B cell (primary cell): ENCODE data around the gene EFCAB10.

ENCODE experiments used
- CTCF ChIP-seq: fragments of 200-600 bp; IDR thresholded peaks from one replicate; pipeline ENCODE4 v1.8.0; 2022; ENCODE audit warnings: antibody characterized with exemption, mild to moderate bottlenecking
- EZH2 ChIP-seq: IDR thresholded peaks from 2 replicates; pipeline ENCODE4 v1.6.1; 2012; ENCODE audit warnings: borderline replicate concordance, low read depth, mild to moderate bottlenecking, moderate library complexity, low read length; ENCODE audit not compliant: insufficient read depth, poor library complexity, severe bottlenecking

GRCh38 chr7:105618016-105618296 is 36.7 kb upstream of the EFCAB10 start:
- TF ChIP-seq CTCF (no peak), EZH2 (no peak)
